Astrocyte of the cerebellum (primary cell): ENCODE data around the gene AGXT.

ENCODE experiments used
- DNase-seq: peaks from one replicate; pipeline ENCODE4 v3.0.0-alpha.2; 2011; ENCODE audit warnings: low read depth
- H3K4me3 ChIP-seq: 2 replicates; pipeline ENCODE4 v1.5.1; 2011; ENCODE audit warnings: mild to moderate bottlenecking, low read depth, low read length, moderate library complexity
- in situ Hi-C: cut with HindIII; loops from 2 replicates; pipeline ENCODE4 v1.10.0; 2017; ENCODE audit warnings: low sequenced_read_pairs
- TF ChIP-seq, protein P1 (sequence below): IDR thresholded peaks from 2 replicates; pipeline ENCODE4 v1.5.1; 2012; ENCODE audit warnings: low read length, low read depth, moderate library complexity, mild to moderate bottlenecking; ENCODE audit errors: missing control alignments

Gene AGXT

DNA sequence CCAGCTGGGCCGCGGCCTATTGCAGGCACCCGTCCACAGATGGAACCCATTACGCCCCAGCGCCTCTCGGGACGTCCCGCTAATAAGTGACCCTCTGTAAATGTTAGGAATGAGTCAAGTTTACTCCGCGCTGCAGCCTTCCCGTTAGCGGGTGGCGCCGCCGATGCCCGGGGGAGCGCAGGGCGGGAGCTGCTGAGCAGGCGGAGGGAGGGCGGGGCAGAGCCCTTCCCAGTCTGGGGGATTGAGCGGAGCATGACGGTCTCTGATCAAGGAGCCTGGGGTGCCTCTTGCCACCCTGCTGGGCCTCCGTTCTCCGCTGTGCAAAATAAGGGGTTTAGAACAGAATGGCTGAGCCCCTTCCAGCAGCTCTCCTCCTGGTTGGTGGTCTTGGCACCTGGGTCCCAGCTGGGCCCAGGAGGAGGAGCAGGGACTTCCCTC is 48.0 kb downstream of the AGXT start:
- DNase-seq, result peak; percentile 16
- TF ChIP-seq, protein P1, sequence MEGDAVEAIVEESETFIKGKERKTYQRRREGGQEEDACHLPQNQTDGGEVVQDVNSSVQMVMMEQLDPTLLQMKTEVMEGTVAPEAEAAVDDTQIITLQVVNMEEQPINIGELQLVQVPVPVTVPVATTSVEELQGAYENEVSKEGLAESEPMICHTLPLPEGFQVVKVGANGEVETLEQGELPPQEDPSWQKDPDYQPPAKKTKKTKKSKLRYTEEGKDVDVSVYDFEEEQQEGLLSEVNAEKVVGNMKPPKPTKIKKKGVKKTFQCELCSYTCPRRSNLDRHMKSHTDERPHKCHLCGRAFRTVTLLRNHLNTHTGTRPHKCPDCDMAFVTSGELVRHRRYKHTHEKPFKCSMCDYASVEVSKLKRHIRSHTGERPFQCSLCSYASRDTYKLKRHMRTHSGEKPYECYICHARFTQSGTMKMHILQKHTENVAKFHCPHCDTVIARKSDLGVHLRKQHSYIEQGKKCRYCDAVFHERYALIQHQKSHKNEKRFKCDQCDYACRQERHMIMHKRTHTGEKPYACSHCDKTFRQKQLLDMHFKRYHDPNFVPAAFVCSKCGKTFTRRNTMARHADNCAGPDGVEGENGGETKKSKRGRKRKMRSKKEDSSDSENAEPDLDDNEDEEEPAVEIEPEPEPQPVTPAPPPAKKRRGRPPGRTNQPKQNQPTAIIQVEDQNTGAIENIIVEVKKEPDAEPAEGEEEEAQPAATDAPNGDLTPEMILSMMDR, result no peak
- in situ Hi-C loops, result no loop called here
- no peak overlapping the region for H3K4me3 ChIP-seq

DNA sequence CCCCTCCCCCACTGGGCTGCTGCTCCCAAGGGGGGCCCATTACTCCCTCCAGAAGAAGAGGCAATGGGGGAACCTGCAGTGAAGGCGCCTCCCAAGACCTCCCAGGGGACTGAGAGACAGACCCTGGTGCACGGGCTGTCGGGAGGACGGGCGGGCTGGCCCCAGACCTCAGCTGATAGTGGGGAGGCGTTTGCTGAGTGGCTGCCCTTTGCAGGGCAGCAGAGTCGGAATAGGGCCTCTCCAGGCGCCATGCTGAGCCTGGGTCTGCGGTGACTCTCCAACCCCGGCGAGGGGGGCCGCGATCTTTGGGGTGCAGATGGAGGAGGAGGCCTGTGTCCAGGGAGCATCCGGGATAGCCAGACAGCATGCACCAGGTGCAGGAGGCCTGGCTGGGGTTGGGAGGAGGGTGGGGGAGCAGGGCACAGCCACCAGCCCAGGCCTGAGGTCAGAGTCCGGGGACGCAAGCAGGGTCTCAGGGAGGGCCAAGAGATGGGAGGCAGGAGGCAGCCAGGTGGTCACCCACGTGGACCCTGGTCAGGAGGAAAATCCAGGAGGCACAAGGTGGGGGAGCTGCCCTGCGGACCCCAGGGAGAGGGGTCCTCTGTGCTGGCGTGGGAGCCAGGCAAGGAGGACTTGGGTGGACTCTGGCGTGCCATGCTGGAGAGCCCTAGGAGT is 48.5 kb downstream of the AGXT start:
- H3K4me3 ChIP-seq, result no peak overlapping the region
- no peak for DNase-seq
- in situ Hi-C loops, result no loop called here
- TF ChIP-seq, protein P1, result no peak

DNA sequence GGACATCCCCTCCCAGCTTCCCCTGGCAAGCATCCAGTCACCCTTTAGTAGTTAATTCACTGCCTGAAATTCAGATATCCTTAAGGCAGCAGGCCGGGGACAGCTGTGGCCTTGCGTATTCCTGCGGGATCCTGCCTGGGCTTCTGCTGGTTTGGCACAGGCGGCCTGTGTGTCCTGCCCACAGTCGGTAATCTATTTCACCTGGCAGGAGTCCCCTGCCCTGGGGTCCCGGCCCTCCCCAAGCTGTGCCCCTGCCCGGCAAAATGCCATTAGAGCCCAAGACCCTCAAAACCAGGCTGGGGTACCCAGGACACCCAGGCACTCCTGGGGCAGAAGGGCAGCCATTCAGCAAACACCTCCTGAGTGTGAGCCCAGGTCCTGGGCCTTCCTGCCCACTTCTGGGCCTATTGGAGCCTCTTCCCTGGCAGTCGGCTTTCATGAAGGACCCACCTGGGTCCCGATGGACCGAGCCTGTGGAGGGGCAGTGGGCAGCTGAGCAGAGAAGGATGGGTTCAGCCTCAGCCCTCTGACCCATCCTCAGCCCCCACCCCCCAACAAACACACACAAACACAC is 49.1 kb downstream of the AGXT start:
- DNase-seq, result no peak
- TF ChIP-seq, protein P1, result no peak
- in situ Hi-C loops, result no loop called here
- no peak overlapping the region for H3K4me3 ChIP-seq

DNA sequence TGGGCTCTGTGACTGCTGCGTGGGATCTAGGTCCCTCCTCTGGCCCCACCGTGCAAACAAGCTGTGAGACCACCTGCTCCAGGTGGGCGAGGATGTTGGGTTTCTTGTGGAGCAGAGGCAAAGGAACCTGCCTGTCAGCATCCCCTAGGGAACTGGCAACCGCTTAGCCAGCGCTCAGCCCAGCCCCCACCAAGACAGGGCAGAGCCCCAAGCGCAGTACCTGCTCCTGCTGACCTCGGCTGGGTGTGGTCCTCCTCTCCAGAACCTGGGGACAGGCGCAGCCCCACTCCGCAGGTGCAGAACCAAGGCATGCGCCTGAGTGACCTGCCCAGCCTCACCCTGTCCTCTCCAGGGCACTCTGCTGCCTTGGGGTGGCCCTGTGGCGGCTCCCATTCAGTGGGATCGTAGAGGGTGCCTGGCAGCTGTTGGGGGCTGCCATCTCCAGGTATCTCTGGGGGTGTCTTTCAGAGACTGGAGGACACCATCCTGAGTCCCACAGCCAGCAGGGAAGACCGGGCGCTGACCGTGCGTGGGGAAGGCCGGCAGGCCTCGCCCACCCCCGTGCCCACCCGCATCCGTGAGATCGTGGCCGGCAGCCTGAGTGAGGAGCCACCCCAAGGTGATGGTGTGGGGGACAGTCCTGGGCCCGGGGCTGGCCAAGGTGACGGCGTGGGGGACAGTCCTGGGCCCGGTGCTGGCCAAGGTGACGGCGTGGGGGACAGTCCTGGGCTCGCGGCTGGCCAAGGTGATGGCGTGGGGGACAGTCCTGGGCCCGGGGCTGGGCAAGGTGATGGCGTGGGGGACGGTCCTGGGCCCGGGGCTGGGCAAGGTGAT is 49.9 kb downstream of the AGXT start:
- H3K4me3 ChIP-seq, result no peak overlapping the region
- in situ Hi-C loops, result no loop called here
- no peak for DNase-seq
- TF ChIP-seq, protein P1, result no peak

DNA sequence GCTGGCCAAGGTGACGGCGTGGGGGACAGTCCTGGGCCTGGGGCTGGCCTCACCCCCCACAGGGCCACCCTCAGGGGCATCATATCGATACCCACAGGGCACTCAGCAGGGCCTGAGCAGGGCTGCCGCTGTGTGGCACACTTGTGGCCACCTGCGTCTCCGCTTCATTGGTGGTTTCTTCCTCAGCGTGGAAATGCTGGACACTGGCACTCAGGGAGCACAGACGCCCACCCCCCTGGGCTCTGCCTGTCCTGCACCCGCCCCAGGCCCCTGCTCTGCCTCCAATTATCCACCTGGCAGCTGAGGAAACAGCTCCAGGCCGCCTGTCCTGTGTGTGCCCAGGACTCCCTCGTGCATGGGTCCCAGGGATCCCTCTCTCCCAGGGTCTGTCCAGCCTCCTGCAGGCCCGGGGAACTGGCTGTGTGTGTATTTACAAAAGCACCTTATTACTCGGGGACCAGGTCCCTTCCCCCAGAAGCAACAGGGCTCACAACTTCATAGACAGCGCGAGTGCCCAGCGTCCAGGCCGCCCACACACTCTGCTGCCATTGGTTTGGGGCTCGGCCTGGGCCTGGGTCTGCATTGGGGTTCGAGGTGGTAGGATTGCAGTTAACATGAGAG is 50.6 kb downstream of the AGXT start:
- no peak overlapping the region for H3K4me3 ChIP-seq
- in situ Hi-C loops, result no loop called here
- DNase-seq, result no peak
- TF ChIP-seq, protein P1, result no peak
